ENCODE data around the gene KLK14. TPM values are rescaled to one million over a fixed set of nuclear protein-coding genes. Genes with fewer than 3 reads are reported as not detected.

KLK14 gene
- total RNA-seq, 1 donor from 2014 or later: 0.26 TPM

GRCh38 chr19:51078731-51079130 is 4.0 kb downstream of the KLK14 start:
- DNase-seq (ENCODE audit: low read depth, low spot score): no peak
- Mint-ChIP-seq H3K4me1 (no peaks in the 10 kb centered on the region), H3K27ac (ENCODE audit: unreplicated experiment) (no peak overlapping the region), H3K9me3 (no peaks in the 10 kb centered on the region), H3K4me3 (no peak overlapping the region), H3K27me3 (ENCODE audit: low read depth) (peaks cover 28% of the 10 kb centered on the region), H3K36me3 (ENCODE audit: low read depth) (no peaks in the 10 kb centered on the region)
- TF ChIP-seq, protein P1, sequence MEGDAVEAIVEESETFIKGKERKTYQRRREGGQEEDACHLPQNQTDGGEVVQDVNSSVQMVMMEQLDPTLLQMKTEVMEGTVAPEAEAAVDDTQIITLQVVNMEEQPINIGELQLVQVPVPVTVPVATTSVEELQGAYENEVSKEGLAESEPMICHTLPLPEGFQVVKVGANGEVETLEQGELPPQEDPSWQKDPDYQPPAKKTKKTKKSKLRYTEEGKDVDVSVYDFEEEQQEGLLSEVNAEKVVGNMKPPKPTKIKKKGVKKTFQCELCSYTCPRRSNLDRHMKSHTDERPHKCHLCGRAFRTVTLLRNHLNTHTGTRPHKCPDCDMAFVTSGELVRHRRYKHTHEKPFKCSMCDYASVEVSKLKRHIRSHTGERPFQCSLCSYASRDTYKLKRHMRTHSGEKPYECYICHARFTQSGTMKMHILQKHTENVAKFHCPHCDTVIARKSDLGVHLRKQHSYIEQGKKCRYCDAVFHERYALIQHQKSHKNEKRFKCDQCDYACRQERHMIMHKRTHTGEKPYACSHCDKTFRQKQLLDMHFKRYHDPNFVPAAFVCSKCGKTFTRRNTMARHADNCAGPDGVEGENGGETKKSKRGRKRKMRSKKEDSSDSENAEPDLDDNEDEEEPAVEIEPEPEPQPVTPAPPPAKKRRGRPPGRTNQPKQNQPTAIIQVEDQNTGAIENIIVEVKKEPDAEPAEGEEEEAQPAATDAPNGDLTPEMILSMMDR (conservative IDR thresholded peaks at IDR 0.05): no peak

DNA sequence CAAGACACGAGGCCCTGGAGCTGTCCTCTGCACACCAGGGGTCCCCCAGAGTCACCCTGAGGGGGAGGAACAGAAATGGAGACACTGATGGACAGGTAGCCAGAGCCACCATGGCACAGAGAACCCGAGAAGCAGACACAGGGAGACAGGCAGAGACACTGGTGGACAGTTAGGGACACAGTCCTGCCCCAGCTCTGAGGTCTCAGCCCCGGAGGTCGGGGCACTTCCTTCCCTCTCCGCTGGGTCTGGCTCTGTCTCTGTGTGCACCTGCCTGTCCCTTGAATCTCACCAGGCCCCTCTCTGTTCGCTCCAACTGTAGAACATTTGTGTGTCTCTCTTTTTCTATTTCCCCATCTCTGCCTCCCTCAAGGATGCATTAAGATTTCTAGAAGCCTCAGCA is 4.6 kb downstream of the KLK14 start:
- Mint-ChIP-seq H3K27me3 (ENCODE audit: low read depth) (peaks cover 24% of the 10 kb centered on the region), H3K4me1 (no peaks in the 10 kb centered on the region), H3K36me3 (ENCODE audit: low read depth) (no peaks in the 10 kb centered on the region), H3K27ac (ENCODE audit: unreplicated experiment) (no peak overlapping the region), H3K4me3 (no peak overlapping the region), H3K9me3 (no peaks in the 10 kb centered on the region)
- TF ChIP-seq, protein P1 (conservative IDR thresholded peaks at IDR 0.05): no peak
- no peak for DNase-seq (ENCODE audit: low read depth, low spot score)

DNA sequence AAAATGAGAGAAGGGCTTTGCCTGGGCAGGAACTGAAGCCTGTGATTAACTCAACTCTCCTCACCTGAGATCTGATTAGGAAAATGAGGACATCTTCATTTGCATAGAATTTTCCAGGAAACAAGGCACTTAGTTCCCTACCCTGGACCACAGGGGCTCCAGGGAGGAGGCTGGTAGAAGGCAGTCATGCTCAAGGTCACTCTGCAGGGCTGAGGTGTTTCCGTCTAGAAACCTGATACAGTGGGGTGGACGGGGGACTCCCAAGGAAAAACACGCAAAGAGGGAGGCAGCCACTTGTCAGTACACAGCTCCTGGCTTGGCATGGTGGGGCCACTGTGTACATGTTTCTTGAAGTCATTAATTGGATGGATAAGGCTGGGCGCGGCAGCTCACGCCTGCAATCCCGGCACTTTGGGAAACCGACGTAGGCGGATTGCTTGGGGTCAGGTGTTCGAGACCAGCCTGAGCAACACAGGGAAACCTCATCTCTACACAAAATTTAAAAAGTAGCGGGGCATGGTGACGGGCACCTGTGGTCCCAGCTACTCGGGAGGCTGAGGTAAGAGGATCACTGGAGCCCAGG is 6.0 kb downstream of the KLK14 start:
- H3K27ac Mint-ChIP-seq (ENCODE audit: unreplicated experiment): no peak overlapping the region

DNA sequence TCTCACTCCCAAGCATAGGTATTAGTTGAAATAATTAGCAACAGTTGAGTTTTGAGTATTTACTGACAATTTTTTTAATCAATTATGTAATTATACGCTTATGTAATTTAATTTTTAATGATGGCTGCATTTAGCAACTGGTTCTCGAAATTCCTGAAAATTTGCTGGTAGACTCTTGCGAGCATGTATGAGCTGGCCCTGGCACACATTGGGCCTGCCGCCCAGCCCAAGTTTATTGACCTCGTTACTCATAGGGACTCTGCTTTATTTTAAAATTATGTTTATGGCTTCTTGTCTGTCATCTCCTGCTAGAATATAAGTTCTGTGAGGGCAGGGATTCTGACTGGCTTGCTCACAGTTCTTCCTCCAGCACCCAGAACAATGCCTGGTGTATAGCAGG is 6.7 kb downstream of the KLK14 start:
- Mint-ChIP-seq H3K27ac (ENCODE audit: unreplicated experiment) (no peak overlapping the region), H3K4me1 (no peaks in the 10 kb centered on the region), H3K27me3 (ENCODE audit: low read depth) (peaks cover 12% of the 10 kb centered on the region), H3K36me3 (ENCODE audit: low read depth) (no peaks in the 10 kb centered on the region), H3K4me3 (no peak overlapping the region), H3K9me3 (no peaks in the 10 kb centered on the region)
- DNase-seq (ENCODE audit: low read depth, low spot score): no peak
- TF ChIP-seq, protein P1 (conservative IDR thresholded peaks at IDR 0.05): no peak

More for the DNA sequence above, 6.0 kb downstream of the KLK14 start:
- Mint-ChIP-seq H3K36me3 (ENCODE audit: low read depth) (no peaks in the 10 kb centered on the region), H3K9me3 (no peaks in the 10 kb centered on the region), H3K4me1 (no peaks in the 10 kb centered on the region), H3K4me3 (no peak overlapping the region), H3K27me3 (ENCODE audit: low read depth) (peaks cover 15% of the 10 kb centered on the region)
- DNase-seq (ENCODE audit: low read depth, low spot score): no peak
- TF ChIP-seq, protein P1 (conservative IDR thresholded peaks at IDR 0.05): no peak

- no peak overlapping the region for H3K4me3 Mint-ChIP-seq
- H3K36me3 Mint-ChIP-seq (ENCODE audit: low read depth): no peaks in the 10 kb centered on the region
- peaks cover 8% of the 10 kb centered on the region for H3K27me3 Mint-ChIP-seq (ENCODE audit: low read depth)
- no peak for DNase-seq (ENCODE audit: low read depth, low spot score)
- peaks cover 4% of the 10 kb centered on the region for H3K9me3 Mint-ChIP-seq
- H3K27ac Mint-ChIP-seq (ENCODE audit: unreplicated experiment): no peak overlapping the region
- H3K4me1 Mint-ChIP-seq: no peaks in the 10 kb centered on the region
- TF ChIP-seq, protein P1 (conservative IDR thresholded peaks at IDR 0.05): no peak
These were observed 11.6 kb downstream of the KLK14 start for GRCh38 chr19:51071095-51071405.
